ENCODE measurements around the gene DMBX1. TPM values are rescaled to one million over a fixed set of nuclear protein-coding genes. Genes with fewer than 3 reads are reported as not detected.

DMBX1 gene
- total RNA-seq, 1 experiment from 2014 or later = 0.79 TPM

DNA sequence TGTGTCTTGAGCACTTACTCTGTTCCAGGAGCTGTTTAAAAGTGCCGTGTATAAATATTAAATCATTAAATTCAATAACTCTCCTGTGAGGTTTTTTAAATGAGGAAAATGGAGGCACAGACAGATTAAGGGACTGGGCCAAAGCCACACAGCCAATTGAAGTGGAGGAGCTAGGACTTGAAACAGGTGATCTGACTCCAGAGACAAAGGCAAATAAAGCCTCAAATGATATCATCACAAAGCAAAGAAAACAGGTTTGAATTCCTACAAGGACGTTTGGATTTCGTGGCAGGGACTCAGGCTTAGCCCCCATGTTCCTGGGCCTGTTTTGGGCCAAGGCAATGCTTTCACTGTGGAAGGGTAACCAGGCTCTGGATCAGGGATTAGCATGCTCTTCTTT is 45.2 kb upstream of the DMBX1 start:
- H3K9me3 ChIP-seq (ENCODE audit: insufficient read depth, low read depth) = no peaks in the 10 kb centered on the region
- H3K4me3 ChIP-seq = no peak overlapping the region
- no peak overlapping the region for H3K27ac ChIP-seq
- H4K20me1 ChIP-seq (ENCODE audit: insufficient read depth) = no peaks in the 10 kb centered on the region
- no peaks in the 10 kb centered on the region; the same call in 1 of the 2 replicates for H3K27me3 ChIP-seq (ENCODE audit: insufficient read depth, low read depth)
- no peaks in the 10 kb centered on the region for H3F3A ChIP-seq (ENCODE audit: insufficient read depth, low read depth)
- H2AFZ ChIP-seq = no peak overlapping the region
- POLR2A ChIA-PET (ENCODE audit: unreplicated experiment) = no interaction called here
- CTCF ChIA-PET = no interaction called here
- DNase-seq = no peak
- H3K4me1 ChIP-seq (replicated peaks; ENCODE audit: insufficient read depth) = 0 out of 2 replicates have a peak, but pooled peaks cover 8% of the 10 kb centered on the region
- no TSS peak for BruUV-seq (replicated peaks)
- no peaks in the 10 kb centered on the region for H3K36me3 ChIP-seq (ENCODE audit: low read depth)
- intact Hi-C loops (cut with micrococcal nuclease; ENCODE audit: unreplicated experiment) = loop anchor here (5.0 to 10.0 kb wide), 2 partner anchors 103 to 550 kb away; no protein-coding TSS in a partner anchor
- H3K79me2 ChIP-seq (ENCODE audit: low read depth) = no peaks in the 10 kb centered on the region
- no peaks in the 10 kb centered on the region for H3K9me2 ChIP-seq (ENCODE audit: insufficient read depth)
- TF ChIP-seq CTCF (conservative IDR thresholded peaks at IDR 0.05) (no peak), EZH2 (IDR thresholded peaks at IDR 0.05; ENCODE audit: low read depth) (no peak)
- no peak overlapping the region for H3K4me2 ChIP-seq

DNA sequence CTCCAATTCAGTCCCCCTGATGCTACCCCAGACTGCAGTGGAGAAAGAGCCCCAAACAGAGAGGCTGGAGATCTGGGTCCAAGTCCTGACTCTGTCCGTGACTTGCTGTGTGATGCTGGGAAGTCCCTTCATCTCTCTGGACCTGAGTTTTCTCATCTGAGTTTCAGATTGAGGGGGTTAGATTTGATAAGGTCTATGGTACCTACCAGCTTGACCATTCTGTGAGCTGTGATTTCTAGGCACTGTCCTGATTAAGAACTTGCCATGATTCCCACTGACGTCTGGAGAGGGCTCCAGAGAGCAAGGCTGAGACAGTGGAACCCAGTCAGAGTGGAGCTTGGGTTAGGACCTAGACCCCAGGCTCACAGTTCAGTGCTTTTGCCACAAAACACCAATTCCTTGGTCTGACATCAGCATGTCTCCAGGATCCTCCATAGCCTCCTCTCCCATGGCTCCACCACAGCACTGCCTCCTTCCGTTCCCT is 43.8 kb upstream of the DMBX1 start:
- intact Hi-C loops (cut with micrococcal nuclease; ENCODE audit: unreplicated experiment) = loop anchor here (2.0 to 10.0 kb wide), 2 partner anchors 279 to 549 kb away; no protein-coding TSS in a partner anchor

More for the DNA sequence above, 43.8 kb upstream of the DMBX1 start:
- no peak for DNase-seq
- H2AFZ ChIP-seq = no peak overlapping the region
- H3K9me2 ChIP-seq (ENCODE audit: insufficient read depth) = no peaks in the 10 kb centered on the region
- no peak overlapping the region for H3K27ac ChIP-seq
- H3K27me3 ChIP-seq (ENCODE audit: insufficient read depth, low read depth) = no peaks in the 10 kb centered on the region
- no peaks in the 10 kb centered on the region for H3K9me3 ChIP-seq (ENCODE audit: insufficient read depth, low read depth)
- H3K79me2 ChIP-seq (ENCODE audit: low read depth) = no peaks in the 10 kb centered on the region
- no TSS peak for BruUV-seq (replicated peaks)
- no peaks in the 10 kb centered on the region for H3K36me3 ChIP-seq (ENCODE audit: low read depth)
- no peak overlapping the region for H3K4me3 ChIP-seq
- no peaks in the 10 kb centered on the region for H4K20me1 ChIP-seq (ENCODE audit: insufficient read depth)
- ChIA-PET POLR2A (ENCODE audit: unreplicated experiment) (interaction anchor here (0.8 to 1.0 kb wide), 2 partner anchors 77 to 150 kb away, joined by 4 to 8 read pairs; no protein-coding TSS in a partner anchor), CTCF (interaction anchor here (0.5 to 0.6 kb wide), 2 partner anchors 62 to 106 kb away, joined by 3 read pairs; no protein-coding TSS in a partner anchor)
- peaks cover 8% of the 10 kb centered on the region; the same call in 1 of the 2 replicates for H3K4me1 ChIP-seq (replicated peaks; ENCODE audit: insufficient read depth)
- H3F3A ChIP-seq (ENCODE audit: insufficient read depth, low read depth) = no peaks in the 10 kb centered on the region
- no peak for TF ChIP-seq CTCF (conservative IDR thresholded peaks at IDR 0.05)
- no peak for TF ChIP-seq EZH2 (IDR thresholded peaks at IDR 0.05; ENCODE audit: low read depth)
- H3K4me2 ChIP-seq = no peak overlapping the region
